Measurements from ENCODE around the gene KEL.

KEL gene

DNA sequence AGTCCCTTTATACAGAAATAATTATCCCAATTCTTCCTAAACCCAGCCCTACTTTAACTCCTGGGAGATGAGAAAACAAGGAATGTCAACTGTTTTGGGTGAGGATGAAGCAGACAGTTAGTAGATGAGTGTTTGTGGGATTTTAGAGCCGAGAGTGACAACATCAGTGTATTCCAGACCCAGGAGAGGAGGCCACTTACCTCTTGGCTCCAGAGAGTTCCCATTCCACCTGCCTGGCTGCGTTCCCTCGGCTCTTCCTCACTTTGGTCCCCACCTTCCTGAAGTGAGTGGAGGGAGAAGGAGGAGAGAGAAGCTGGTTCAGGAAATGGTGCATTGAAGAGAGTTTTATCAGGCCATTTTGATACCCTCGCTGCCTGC, 579 bp downstream of the KEL start:
- TF ChIP-seq CTCF (IDR thresholded peaks at IDR 0.05; ENCODE audit: control insufficient read depth, insufficient read depth, low read depth, low read length, missing control alignments), result no peak
- H3K4me3 ChIP-seq (ENCODE audit: control insufficient read depth, low read depth, low read length), result no peak overlapping the region
- DNase-seq (ENCODE audit: low read depth), result no peak

- DNase-seq (ENCODE audit: low read depth), result no peak
- H3K4me3 ChIP-seq (ENCODE audit: control insufficient read depth, low read depth, low read length), result no peak overlapping the region
- TF ChIP-seq CTCF (IDR thresholded peaks at IDR 0.05; ENCODE audit: control insufficient read depth, insufficient read depth, low read depth, low read length, missing control alignments), result no peak
Observed at GRCh38 chr7:142960955-142961512, 1.1 kb downstream of the KEL start.

DNA sequence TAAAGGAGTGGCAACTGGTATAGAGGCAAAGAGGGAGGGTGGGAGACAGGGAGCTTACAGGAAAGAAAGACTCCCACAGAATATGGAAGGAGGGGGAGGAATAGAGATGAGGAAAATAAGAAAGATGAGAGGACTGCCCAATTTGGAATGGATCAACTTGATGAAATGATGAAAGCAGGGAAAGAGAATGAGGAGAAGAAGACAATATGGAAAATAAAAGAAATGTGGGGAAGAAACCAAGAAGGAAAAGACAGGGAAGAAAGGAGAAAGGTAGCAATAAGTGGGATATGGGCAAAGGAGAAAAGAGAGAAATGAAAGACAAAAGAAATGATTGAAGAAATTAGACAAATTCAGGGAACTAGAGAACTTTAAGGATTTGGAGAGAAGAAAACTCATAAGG, 3.0 kb downstream of the KEL start:
- H3K4me3 ChIP-seq (ENCODE audit: control insufficient read depth, low read depth, low read length), result no peak overlapping the region
- no peak for TF ChIP-seq CTCF (IDR thresholded peaks at IDR 0.05; ENCODE audit: control insufficient read depth, insufficient read depth, low read depth, low read length, missing control alignments)
- DNase-seq (ENCODE audit: low read depth), result no peak

DNA sequence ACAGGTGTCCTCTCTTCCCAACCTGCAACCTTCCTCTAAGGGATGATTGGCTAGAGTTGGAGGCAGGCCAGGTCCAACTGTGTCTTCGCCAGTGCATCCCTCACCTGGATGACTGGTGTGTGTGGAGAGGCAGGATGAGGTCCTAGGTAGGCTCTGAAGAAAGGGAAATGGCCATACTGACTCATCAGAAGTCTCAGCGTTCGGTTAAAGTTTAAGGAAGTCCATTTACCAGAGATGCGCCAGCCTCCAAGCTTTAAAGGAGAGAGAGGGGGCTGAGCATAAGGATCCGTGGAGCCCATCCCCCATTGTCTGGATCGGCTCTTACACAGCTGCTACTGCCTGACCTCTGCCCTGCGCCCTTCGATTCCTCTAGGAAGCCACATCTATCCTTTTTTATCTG, 4.4 kb downstream of the KEL start:
- DNase-seq (ENCODE audit: low read depth), result no peak
- H3K4me3 ChIP-seq (ENCODE audit: control insufficient read depth, low read depth, low read length), result no peak overlapping the region
- no peak for TF ChIP-seq CTCF (IDR thresholded peaks at IDR 0.05; ENCODE audit: control insufficient read depth, insufficient read depth, low read depth, low read length, missing control alignments)

DNA sequence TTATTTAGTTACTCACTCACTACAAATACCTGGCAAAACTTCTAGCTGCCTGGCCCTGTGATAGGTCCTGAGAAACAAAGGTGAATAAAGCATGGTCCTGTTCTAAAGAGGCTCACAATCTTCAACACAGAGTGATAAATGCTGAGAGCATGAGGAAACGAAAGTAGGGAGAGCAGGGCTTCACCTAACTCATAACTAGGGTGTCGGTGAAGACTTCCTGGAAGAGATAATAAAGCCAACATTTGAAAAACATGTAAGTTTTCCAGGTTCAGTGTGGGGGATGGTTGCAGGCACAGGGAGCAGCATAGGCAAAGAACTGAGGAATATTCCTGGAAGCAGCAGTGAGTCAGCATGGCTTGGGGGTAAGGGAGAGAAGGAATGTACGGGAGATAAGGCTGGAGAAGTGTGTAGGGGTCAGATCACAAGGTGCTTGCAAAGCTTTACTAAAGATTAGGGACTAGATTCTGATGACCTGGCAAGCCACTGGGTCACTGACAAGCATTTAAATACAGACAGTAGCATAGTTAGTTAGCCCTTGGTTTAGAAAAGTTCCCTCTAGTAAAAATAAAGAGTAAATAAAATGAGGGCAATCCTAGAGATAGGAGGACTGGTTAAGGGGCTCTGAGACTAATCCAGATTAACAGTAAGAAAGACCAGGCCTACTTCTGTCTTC, 5.1 kb downstream of the KEL start:
- TF ChIP-seq CTCF (IDR thresholded peaks at IDR 0.05; ENCODE audit: control insufficient read depth, insufficient read depth, low read depth, low read length, missing control alignments), result no peak
- DNase-seq (ENCODE audit: low read depth), result no peak
- no peak overlapping the region for H3K4me3 ChIP-seq (ENCODE audit: control insufficient read depth, low read depth, low read length)

DNA sequence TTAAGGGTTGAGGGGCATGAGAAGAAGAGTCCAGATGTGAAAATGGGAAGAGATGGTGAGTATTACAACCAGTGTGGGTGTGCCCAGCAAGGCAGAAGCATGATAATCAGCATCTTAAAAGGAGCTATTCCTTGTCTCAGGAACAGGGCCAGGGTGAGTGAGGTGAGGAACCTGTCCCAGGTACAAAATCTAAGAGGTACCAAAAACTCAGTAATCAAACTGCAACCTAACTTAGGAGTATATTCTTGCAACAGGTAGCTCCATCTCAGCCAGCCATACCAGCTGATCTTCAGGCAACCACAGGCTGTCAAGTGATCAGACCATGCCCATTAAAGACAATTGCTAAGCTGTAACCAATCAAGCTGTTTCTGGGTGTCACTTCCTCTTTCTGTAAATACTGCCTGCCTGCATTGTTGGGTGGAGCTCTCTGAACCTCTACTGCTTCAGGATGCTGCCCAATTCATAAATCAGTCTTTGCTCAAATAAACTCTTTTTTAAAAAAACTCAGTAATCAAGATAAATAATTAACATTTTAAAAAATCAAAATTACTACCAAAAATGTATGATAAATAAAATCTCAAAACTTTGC, 7.4 kb downstream of the KEL start:
- TF ChIP-seq CTCF (IDR thresholded peaks at IDR 0.05; ENCODE audit: control insufficient read depth, insufficient read depth, low read depth, low read length, missing control alignments), result no peak
- no peak for DNase-seq (ENCODE audit: low read depth)
- H3K4me3 ChIP-seq (ENCODE audit: control insufficient read depth, low read depth, low read length), result no peak overlapping the region

Measured in AG09309 (cell line).